Immature natural killer cell (primary cell): Measurements from ENCODE around the gene ZDHHC8. TPM values are rescaled to one million over a fixed set of nuclear protein-coding genes. Genes with fewer than 3 reads are reported as not detected.

ENCODE experiments used
- DNase-seq, 3 donors: peaks; one replicate each; pipeline ENCODE4 v3.0.0; 2022; ENCODE audit warnings: mixed read lengths in 1 of 3
- H3K27ac Mint-ChIP-seq, 6 donors: one replicate each; pipeline ENCODE4 v1.8.0; 2020; ENCODE audit warnings: mixed read lengths in 6 of 6, mild to moderate bottlenecking in 5 of 6, inconsistent platforms in 4 of 6, moderate library complexity in 3 of 6
- H3K27me3 Mint-ChIP-seq, 3 donors: one replicate each; pipeline ENCODE4 v1.8.0; 2020 to 2021; ENCODE audit warnings: low read depth in 3 of 3, mild to moderate bottlenecking in 3 of 3, mixed read lengths in 3 of 3, moderate library complexity in 3 of 3, inconsistent platforms in 1 of 3
- H3K36me3 Mint-ChIP-seq, 3 donors: one replicate each; pipeline ENCODE4 v1.8.0; 2020; ENCODE audit warnings: mixed read lengths in 3 of 3, inconsistent platforms in 2 of 3, mild to moderate bottlenecking in 2 of 3
- H3K4me1 Mint-ChIP-seq, 2 donors: one replicate each; pipeline ENCODE4 v1.8.0; 2020; ENCODE audit warnings: inconsistent platforms in 2 of 2, mild to moderate bottlenecking in 2 of 2, mixed read lengths in 2 of 2, moderate library complexity in 1 of 2
- H3K4me3 Mint-ChIP-seq, 5 donors: one replicate each; pipeline ENCODE4 v1.8.0; 2020; ENCODE audit warnings: mild to moderate bottlenecking in 5 of 5, mixed read lengths in 5 of 5, inconsistent platforms in 3 of 5, moderate library complexity in 3 of 5
- H3K9me3 Mint-ChIP-seq, 6 donors: one replicate each; pipeline ENCODE4 v1.8.0; 2020; ENCODE audit warnings: mild to moderate bottlenecking in 6 of 6, mixed read lengths in 6 of 6, inconsistent platforms in 4 of 6, moderate library complexity in 3 of 6
- polyA plus RNA-seq, 3 donors: library from polyadenylated mRNA; unstranded; fragments of 300-500 nt; fragmentation: Illumina TruSeq; gene quantifications; one replicate each; pipeline ENCODE4 v1.2.3, GENCODE V29; 2021

ZDHHC8 gene
- polyA plus RNA-seq, 3 donors from 2014 or later, result 0.54 to 3.7 (median 0.79) TPM

GRCh38 chr22:20105456-20106204 lies 26.0 kb upstream of the ZDHHC8 start:
- H3K9me3 Mint-ChIP-seq, result no peaks in the 10 kb centered on the region
- H3K4me3 Mint-ChIP-seq, result no peak overlapping the region
- peak overlapping the region in 1 of 6 donors; percentile 17 for H3K27ac Mint-ChIP-seq
- no peak for DNase-seq
- H3K27me3 Mint-ChIP-seq, result peaks cover 0 to 2% (median 0%) of the 10 kb centered on the region in 3 donors
- H3K4me1 Mint-ChIP-seq, result peaks cover 7 to 22% of the 10 kb centered on the region in 2 donors
- peaks cover 0 to 9% (median 5%) of the 10 kb centered on the region in 3 donors for H3K36me3 Mint-ChIP-seq

GRCh38 chr22:20106205-20106848 lies 25.3 kb upstream of the ZDHHC8 start:
- peaks cover 2 to 23% of the 10 kb centered on the region in 2 donors for H3K4me1 Mint-ChIP-seq
- no peak for DNase-seq
- H3K27me3 Mint-ChIP-seq, result no peaks in the 10 kb centered on the region
- no peaks in the 10 kb centered on the region for H3K9me3 Mint-ChIP-seq
- H3K36me3 Mint-ChIP-seq, result peaks cover 0 to 9% (median 5%) of the 10 kb centered on the region in 3 donors
- no peak overlapping the region for H3K27ac Mint-ChIP-seq
- no peak overlapping the region for H3K4me3 Mint-ChIP-seq

- Mint-ChIP-seq H3K9me3 (no peaks in the 10 kb centered on the region), H3K4me1 (peaks cover 3 to 24% of the 10 kb centered on the region in 2 donors), H3K27ac (no peak overlapping the region), H3K36me3 (peaks cover 0 to 9% (median 5%) of the 10 kb centered on the region in 3 donors), H3K4me3 (no peak overlapping the region), H3K27me3 (no peaks in the 10 kb centered on the region)
- no peak for DNase-seq
These were observed 24.8 kb upstream of the ZDHHC8 start for GRCh38 chr22:20106849-20107237.

GRCh38 chr22:20107471-20107901 lies 24.1 kb upstream of the ZDHHC8 start:
- Mint-ChIP-seq H3K27ac (peak overlapping the region in 1 of 6 donors; percentile 24), H3K36me3 (peaks cover 0 to 9% (median 5%) of the 10 kb centered on the region in 3 donors), H3K27me3 (peaks cover 0 to 2% (median 0%) of the 10 kb centered on the region in 3 donors), H3K4me3 (no peak overlapping the region), H3K4me1 (peaks cover 5 to 22% of the 10 kb centered on the region in 2 donors), H3K9me3 (no peaks in the 10 kb centered on the region)
- DNase-seq, result no peak

- Mint-ChIP-seq H3K27ac (peak overlapping the region in 1 of 6 donors; percentile 12), H3K9me3 (no peaks in the 10 kb centered on the region), H3K4me1 (peaks cover 5 to 21% of the 10 kb centered on the region in 2 donors), H3K27me3 (peaks cover 0 to 2% (median 0%) of the 10 kb centered on the region in 3 donors), H3K36me3 (peaks cover 0 to 9% (median 5%) of the 10 kb centered on the region in 3 donors), H3K4me3 (peak overlapping the region in 1 of 5 donors; percentile 44)
- no peak for DNase-seq
These were observed 23.4 kb upstream of the ZDHHC8 start for GRCh38 chr22:20107951-20108756.

GRCh38 chr22:20108757-20109230 lies 22.8 kb upstream of the ZDHHC8 start:
- H3K9me3 Mint-ChIP-seq, result no peaks in the 10 kb centered on the region
- peak overlapping the region in 1 of 5 donors; percentile 44 for H3K4me3 Mint-ChIP-seq
- H3K36me3 Mint-ChIP-seq, result peaks cover 0 to 9% (median 5%) of the 10 kb centered on the region in 3 donors
- peak overlapping the region in 2 of 6 donors; percentile 12 to 46 for H3K27ac Mint-ChIP-seq
- peaks cover 6 to 21% of the 10 kb centered on the region in 2 donors for H3K4me1 Mint-ChIP-seq
- peaks cover 0 to 2% (median 0%) of the 10 kb centered on the region in 3 donors for H3K27me3 Mint-ChIP-seq
- DNase-seq, result no peak

- peak overlapping the region in 1 of 6 donors; percentile 81 for H3K27ac Mint-ChIP-seq
These were observed 21.9 kb upstream of the ZDHHC8 start for GRCh38 chr22:20109411-20110358.

GRCh38 chr22:20110359-20110985 lies 21.1 kb upstream of the ZDHHC8 start:
- peak overlapping the region in 4 of 6 donors; percentile 11 to 79 (median 47) for H3K27ac Mint-ChIP-seq
- peaks cover 0 to 9% (median 8%) of the 10 kb centered on the region in 3 donors for H3K36me3 Mint-ChIP-seq
- no peaks in the 10 kb centered on the region for H3K9me3 Mint-ChIP-seq
- H3K4me1 Mint-ChIP-seq, result peaks cover 15 to 26% of the 10 kb centered on the region in 2 donors
- no peak overlapping the region for H3K4me3 Mint-ChIP-seq
- no peak for DNase-seq
- peaks cover 0 to 5% (median 0%) of the 10 kb centered on the region in 3 donors for H3K27me3 Mint-ChIP-seq

More at GRCh38 chr22:20109411-20110358, 21.9 kb upstream of the ZDHHC8 start:
- DNase-seq, result no peak
- H3K27me3 Mint-ChIP-seq, result peaks cover 0 to 2% (median 0%) of the 10 kb centered on the region in 3 donors
- H3K36me3 Mint-ChIP-seq, result peaks cover 0 to 9% (median 8%) of the 10 kb centered on the region in 3 donors
- H3K4me3 Mint-ChIP-seq, result no peak overlapping the region
- no peaks in the 10 kb centered on the region for H3K9me3 Mint-ChIP-seq
- peaks cover 10 to 21% of the 10 kb centered on the region in 2 donors for H3K4me1 Mint-ChIP-seq

GRCh38 chr22:20111045-20111688 lies 20.4 kb upstream of the ZDHHC8 start:
- H3K27me3 Mint-ChIP-seq, result peaks cover 0 to 5% (median 0%) of the 10 kb centered on the region in 3 donors
- peaks cover 15 to 27% of the 10 kb centered on the region in 2 donors for H3K4me1 Mint-ChIP-seq
- H3K9me3 Mint-ChIP-seq, result no peaks in the 10 kb centered on the region
- peak overlapping the region in 5 of 6 donors; percentile 30 to 80 (median 73) for H3K27ac Mint-ChIP-seq
- DNase-seq, result peak; percentile 34 to 48 (median 37)
- H3K4me3 Mint-ChIP-seq, result peak overlapping the region in 1 of 5 donors; percentile 10
- H3K36me3 Mint-ChIP-seq, result peaks cover 0 to 9% (median 8%) of the 10 kb centered on the region in 3 donors

- Mint-ChIP-seq H3K4me1 (peaks cover 17 to 32% of the 10 kb centered on the region in 2 donors), H3K27me3 (peaks cover 0 to 8% (median 5%) of the 10 kb centered on the region in 3 donors), H3K36me3 (peaks cover 0 to 9% (median 8%) of the 10 kb centered on the region in 3 donors), H3K27ac (peak overlapping the region in 3 of 6 donors; percentile 73 to 80 (median 79)), H3K9me3 (no peaks in the 10 kb centered on the region), H3K4me3 (no peak overlapping the region)
- DNase-seq, result no peak
These were observed 19.6 kb upstream of the ZDHHC8 start for GRCh38 chr22:20111689-20112622.
